RWPE2 (cell line): Measurements from ENCODE around the gene CCR7.

Experiments
- ATAC-seq: fragments of 200-7000 bp; cut with Tn5 transposase; 3 replicates; pipeline ENCODE4 v1.9.1; 2021; ENCODE audit warnings: low read depth
- DNase-seq: peaks from one replicate; pipeline ENCODE4 v3.0.0-alpha.2; 2020; ENCODE audit warnings: low spot score
- H3K27ac ChIP-seq: fragments of 450-650 bp; 2 replicates; pipeline ENCODE4 v1.5.1; 2017; ENCODE audit warnings: mild to moderate bottlenecking; ENCODE audit not compliant: poor library complexity, severe bottlenecking
- H3K27me3 ChIP-seq: fragments of 250-450 bp; sonication (Bioruptor Pico); 2 replicates; pipeline ENCODE4 v1.5.1; 2021; ENCODE audit warnings: mild to moderate bottlenecking, moderate library complexity; ENCODE audit not compliant: insufficient read depth, poor library complexity, severe bottlenecking
- H3K36me3 ChIP-seq: fragments of 250-450 bp; sonication (Bioruptor Pico); 2 replicates; pipeline ENCODE4 v1.5.1; 2020; ENCODE audit warnings: low read depth, mild to moderate bottlenecking, moderate library complexity
- H3K4me1 ChIP-seq: fragments of 250-450 bp; sonication (Bioruptor Pico); 2 replicates; pipeline ENCODE4 v1.5.1; 2021; ENCODE audit warnings: mild to moderate bottlenecking, moderate library complexity; ENCODE audit not compliant: insufficient read depth, poor library complexity, severe bottlenecking
- H3K4me3 ChIP-seq: fragments of 250-450 bp; sonication (Bioruptor Pico); 2 replicates; pipeline ENCODE4 v1.5.1; 2021; ENCODE audit warnings: mild to moderate bottlenecking, moderate library complexity; ENCODE audit not compliant: severe bottlenecking
- H3K9me3 ChIP-seq: fragments of 250-450 bp; sonication (Bioruptor Pico); 2 replicates; pipeline ENCODE4 v1.5.1; 2021; ENCODE audit warnings: mild to moderate bottlenecking, moderate library complexity; ENCODE audit not compliant: severe bottlenecking
- CTCF ChIP-seq: fragments of 450-650 bp; IDR thresholded peaks from one replicate; pipeline ENCODE4 v1.5.1; 2017; ENCODE audit warnings: mild to moderate bottlenecking, moderate library complexity; ENCODE audit not compliant: poor library complexity, severe bottlenecking

The CCR7 gene

GRCh38 chr17:40529991-40530390, 35.3 kb downstream of the CCR7 start:
- H3K27ac ChIP-seq = peak overlapping the region; percentile 100
- H3K36me3 ChIP-seq = peaks cover 5% of the 10 kb centered on the region
- peaks cover 5% of the 10 kb centered on the region for H3K9me3 ChIP-seq
- ATAC-seq = no peak; the same call in 2 of the 3 replicates
- no peak for TF ChIP-seq CTCF
- peaks cover 31% of the 10 kb centered on the region for H3K4me1 ChIP-seq
- H3K4me3 ChIP-seq = no peak overlapping the region
- peak; percentile 10 for DNase-seq
- H3K27me3 ChIP-seq = no peaks in the 10 kb centered on the region

GRCh38 chr17:40528692-40529417, 36.4 kb downstream of the CCR7 start:
- peaks cover 16% of the 10 kb centered on the region for H3K36me3 ChIP-seq
- DNase-seq (peak; percentile 15), ATAC-seq (no peak)
- H3K27me3 ChIP-seq = no peaks in the 10 kb centered on the region
- H3K9me3 ChIP-seq = peaks cover 5% of the 10 kb centered on the region
- H3K4me1 ChIP-seq = peaks cover 31% of the 10 kb centered on the region
- no peak overlapping the region for H3K4me3 ChIP-seq
- H3K27ac ChIP-seq = peak overlapping the region; percentile 100
- no peak for TF ChIP-seq CTCF

- ATAC-seq = no peak
Observed at GRCh38 chr17:40526668-40527067, 38.6 kb downstream of the CCR7 start.

GRCh38 chr17:40525294-40525693, 40.0 kb downstream of the CCR7 start:
- Histone ChIP-seq H3K36me3 (peaks cover 28% of the 10 kb centered on the region), H3K27me3 (no peaks in the 10 kb centered on the region), H3K9me3 (peaks cover 5% of the 10 kb centered on the region), H3K4me1 (peaks cover 38% of the 10 kb centered on the region), H3K4me3 (no peak overlapping the region), H3K27ac (peak overlapping the region; percentile 100)
- DNase-seq (no peak), ATAC-seq (no peak)
- no peak for TF ChIP-seq CTCF

More at GRCh38 chr17:40526668-40527067, 38.6 kb downstream of the CCR7 start:
- peak; percentile 33 for DNase-seq
- Histone ChIP-seq H3K4me3 (no peak overlapping the region), H3K36me3 (peaks cover 23% of the 10 kb centered on the region), H3K4me1 (peaks cover 30% of the 10 kb centered on the region), H3K9me3 (peaks cover 5% of the 10 kb centered on the region), H3K27ac (peak overlapping the region; percentile 100), H3K27me3 (no peaks in the 10 kb centered on the region)
- TF ChIP-seq CTCF = no peak
